ENCODE measurements around the gene PSMG3.
"Not testable (repeated sequence)": the region's sequence is repeated elsewhere in the genome, so short reads cannot be mapped to it uniquely, and the experiment has no call there.

The PSMG3 gene

GRCh38 chr7:1520539-1521234, 49.1 kb downstream of the PSMG3 start:
- Histone ChIP-seq H3F3A (ENCODE audit: insufficient read depth) (no peaks in the 10 kb centered on the region), H3K9me3 (ENCODE audit: insufficient read depth, low read length) (no peaks in the 10 kb centered on the region), H3K4me2 (ENCODE audit: low read depth, low read length, poor library complexity, severe bottlenecking) (no peak overlapping the region), H3K9me2 (replicated peaks; ENCODE audit: insufficient read depth, low read length) (no peaks in the 10 kb centered on the region), H3K36me3 (ENCODE audit: low read length) (no peaks in the 10 kb centered on the region), H3K79me2 (ENCODE audit: insufficient read depth, low read length) (no peaks in the 10 kb centered on the region), H3K4me3 (ENCODE audit: insufficient read depth, low read length, poor library complexity, severe bottlenecking) (no peak overlapping the region), H4K20me1 (ENCODE audit: low read depth, low read length) (no peaks in the 10 kb centered on the region), H3K27me3 (ENCODE audit: low read length) (no peaks in the 10 kb centered on the region), H3K27ac (ENCODE audit: low read depth, low read length) (no peak overlapping the region), H2AFZ (ENCODE audit: low read depth, low read length, severe bottlenecking) (no peak overlapping the region), H3K9ac (ENCODE audit: low read length) (no peak overlapping the region)
- no peak for TF ChIP-seq CTCF (IDR thresholded peaks at IDR 0.05; ENCODE audit: insufficient read depth, low read length, poor library complexity, severe bottlenecking)
- no peak for TF ChIP-seq EZH2phosphoT487 (conservative IDR thresholded peaks at IDR 0.05; ENCODE audit: low read length)

DNA sequence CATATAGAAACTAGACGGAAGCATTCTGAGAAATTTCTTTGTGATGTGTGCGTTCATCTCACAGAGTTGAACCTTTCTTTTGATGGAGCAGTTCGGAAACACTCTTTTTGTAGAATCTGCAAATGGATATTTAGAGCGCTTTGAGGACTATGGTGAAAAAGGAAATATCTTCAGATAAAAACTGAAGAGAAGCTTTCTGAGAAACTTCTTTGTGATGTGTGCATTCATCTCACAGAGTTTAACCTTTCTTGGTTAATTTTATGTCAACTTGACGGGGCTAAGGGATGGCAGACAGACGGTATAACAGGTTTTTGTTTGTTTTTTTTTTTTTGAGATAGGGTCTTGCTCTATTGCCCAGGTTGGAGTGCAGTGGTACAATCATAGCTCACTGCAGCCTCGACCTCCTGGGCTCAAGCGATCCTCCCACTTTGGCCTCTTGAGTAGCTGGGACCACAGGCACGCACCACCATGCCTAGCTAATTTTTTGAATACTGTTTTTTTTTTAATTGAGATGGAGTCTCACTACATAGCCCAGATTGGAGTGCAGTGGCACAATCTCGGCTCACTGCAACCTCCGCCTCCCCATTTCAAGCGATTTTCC, 50.4 kb downstream of the PSMG3 start:
- H3K9me3 ChIP-seq (ENCODE audit: insufficient read depth, low read length); H2AFZ ChIP-seq (ENCODE audit: low read depth, low read length, severe bottlenecking); H3K36me3 ChIP-seq (ENCODE audit: low read length); H3K79me2 ChIP-seq (ENCODE audit: insufficient read depth, low read length); H3K4me2 ChIP-seq (ENCODE audit: low read depth, low read length, poor library complexity, severe bottlenecking); H3F3A ChIP-seq (ENCODE audit: insufficient read depth); H3K9ac ChIP-seq (ENCODE audit: low read length); H3K4me3 ChIP-seq (ENCODE audit: insufficient read depth, low read length, poor library complexity, severe bottlenecking); H3K9me2 ChIP-seq (replicated peaks; ENCODE audit: insufficient read depth, low read length); H4K20me1 ChIP-seq (ENCODE audit: low read depth, low read length); H3K27me3 ChIP-seq (ENCODE audit: low read length); H3K27ac ChIP-seq (ENCODE audit: low read depth, low read length): not testable (repeated sequence)
